Gastrocnemius medialis (tissue), 4 donors: Measurements from ENCODE around the gene MDFIC.
"Not testable (repeated sequence)": the region's sequence is repeated elsewhere in the genome, so short reads cannot be mapped to it uniquely, and the experiment has no call there.

Source experiments
- CTCF ChIP-seq, 5 experiments: fragments of 450-650 bp in 3 of 5; fragments of 200-600 bp in 2 of 5; sonication (generic) in 2 of 5; IDR thresholded peaks in 4 of 5; conservative IDR thresholded peaks in 1 of 5; 1 replicate in 4 of 5; 2 replicates in 1 of 5; pipeline ENCODE4 v1.5.1; 2016 to 2019; ENCODE audit warnings: antibody characterized with exemption in 5 of 5, mild to moderate bottlenecking in 3 of 5, moderate library complexity in 3 of 5
- POLR2A ChIP-seq, 2 donors: fragments of 450-650 bp; IDR thresholded peaks; one replicate each; pipeline ENCODE4 v1.6.1; 2017; ENCODE audit warnings: antibody characterized with exemption in 2 of 2, mild to moderate bottlenecking in 2 of 2, moderate library complexity in 2 of 2

GRCh38 chr7:114889116-114889515, 32.8 kb upstream of the MDFIC start:
- not testable (repeated sequence) for TF ChIP-seq POLR2A (IDR thresholded peaks at IDR 0.05); CTCF (IDR thresholded peaks at IDR 0.05 in 4 of 5, conservative IDR thresholded peaks at IDR 0.05 in 1 of 5)
